ENCODE results near the gene CNTN4. TPM values are rescaled to one million over a fixed set of nuclear protein-coding genes. Genes with fewer than 3 reads are reported as not detected.

CNTN4 gene
- total RNA-seq, 1 donor: under 0.01 TPM

DNA sequence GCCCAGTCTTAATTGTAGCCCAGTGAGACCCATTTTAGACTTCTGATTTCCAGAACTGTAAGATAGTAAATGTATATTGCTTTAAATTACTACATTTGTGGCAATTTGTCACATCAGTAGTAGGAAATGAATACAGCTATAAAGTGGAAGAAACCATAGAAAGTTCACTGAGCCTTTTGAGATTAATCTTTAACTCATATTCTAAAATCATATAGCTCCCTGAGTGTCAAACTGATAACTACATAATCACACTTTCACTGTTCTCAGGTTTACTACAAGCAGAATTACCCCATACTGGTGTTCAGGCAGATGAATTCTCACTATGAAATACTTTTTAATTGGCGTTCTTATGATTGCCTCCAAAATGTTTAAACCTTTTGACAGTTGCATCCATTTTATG lies 42.8 kb downstream of the CNTN4 start:
- no peak for DNase-seq (ENCODE audit: insufficient read length, low spot score, missing footprints)
- TF ChIP-seq, protein P1, sequence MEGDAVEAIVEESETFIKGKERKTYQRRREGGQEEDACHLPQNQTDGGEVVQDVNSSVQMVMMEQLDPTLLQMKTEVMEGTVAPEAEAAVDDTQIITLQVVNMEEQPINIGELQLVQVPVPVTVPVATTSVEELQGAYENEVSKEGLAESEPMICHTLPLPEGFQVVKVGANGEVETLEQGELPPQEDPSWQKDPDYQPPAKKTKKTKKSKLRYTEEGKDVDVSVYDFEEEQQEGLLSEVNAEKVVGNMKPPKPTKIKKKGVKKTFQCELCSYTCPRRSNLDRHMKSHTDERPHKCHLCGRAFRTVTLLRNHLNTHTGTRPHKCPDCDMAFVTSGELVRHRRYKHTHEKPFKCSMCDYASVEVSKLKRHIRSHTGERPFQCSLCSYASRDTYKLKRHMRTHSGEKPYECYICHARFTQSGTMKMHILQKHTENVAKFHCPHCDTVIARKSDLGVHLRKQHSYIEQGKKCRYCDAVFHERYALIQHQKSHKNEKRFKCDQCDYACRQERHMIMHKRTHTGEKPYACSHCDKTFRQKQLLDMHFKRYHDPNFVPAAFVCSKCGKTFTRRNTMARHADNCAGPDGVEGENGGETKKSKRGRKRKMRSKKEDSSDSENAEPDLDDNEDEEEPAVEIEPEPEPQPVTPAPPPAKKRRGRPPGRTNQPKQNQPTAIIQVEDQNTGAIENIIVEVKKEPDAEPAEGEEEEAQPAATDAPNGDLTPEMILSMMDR (IDR thresholded peaks at IDR 0.05; ENCODE audit: extremely low read depth, low read depth, low read length): no peak
- Histone ChIP-seq H4K20me1 (ENCODE audit: insufficient read depth, low read length) (no peaks in the 10 kb centered on the region), H3K4me3 (ENCODE audit: insufficient read depth, low read length) (no peak overlapping the region), H3K4me2 (ENCODE audit: insufficient read depth, low read length) (no peak overlapping the region), H3K27ac (ENCODE audit: low read depth, low read length) (no peak overlapping the region), H3K4me1 (ENCODE audit: insufficient read depth, low read length) (no peaks in the 10 kb centered on the region), H2AFZ (ENCODE audit: low read length) (no peak overlapping the region), H3K9me3 (ENCODE audit: low read depth, low read length) (no peaks in the 10 kb centered on the region), H3K27me3 (ENCODE audit: insufficient read depth, low read length) (no peaks in the 10 kb centered on the region), H3K36me3 (ENCODE audit: insufficient read depth, low read length) (no peaks in the 10 kb centered on the region), H3K79me2 (ENCODE audit: insufficient read depth, low read length) (no peaks in the 10 kb centered on the region)

DNA sequence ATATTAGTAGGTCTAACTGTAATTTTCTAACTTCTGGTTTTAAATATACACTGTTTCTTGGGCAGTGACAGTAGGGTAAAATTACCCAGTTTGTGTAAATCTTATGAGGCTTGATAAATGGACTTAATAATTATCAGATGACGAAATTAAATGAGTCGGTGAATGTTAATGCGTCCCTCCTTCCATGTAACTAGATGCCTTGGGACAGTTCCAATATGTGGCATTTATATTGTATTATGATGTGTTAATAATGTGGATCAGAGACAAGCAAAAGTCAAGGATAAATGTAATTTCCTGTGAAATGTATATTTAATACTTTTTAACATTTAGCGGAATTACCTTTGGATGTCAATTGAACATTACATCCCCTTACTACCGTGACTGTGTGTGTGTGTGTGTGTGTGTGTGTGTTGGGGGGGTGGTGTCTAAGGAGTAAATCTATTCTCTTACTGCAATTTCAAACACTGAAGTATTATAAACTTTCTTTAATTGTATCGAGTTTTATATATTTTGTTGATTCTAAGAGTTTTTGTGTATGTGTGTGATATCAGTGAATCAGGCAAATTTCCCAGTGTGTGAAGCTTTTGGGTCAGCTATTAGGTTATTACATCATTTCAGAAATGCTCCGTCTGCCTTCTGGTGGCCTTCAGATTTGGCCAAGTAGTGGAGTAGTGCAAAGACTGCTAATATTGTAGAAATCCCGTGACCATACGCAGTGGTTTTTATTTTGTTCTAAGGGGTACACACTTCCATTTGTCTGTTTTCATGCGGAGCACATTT lies 50.1 kb downstream of the CNTN4 start:
- Histone ChIP-seq H3K4me2 (ENCODE audit: insufficient read depth, low read length) (no peak overlapping the region), H3K9me3 (ENCODE audit: low read depth, low read length) (no peaks in the 10 kb centered on the region), H3K4me1 (ENCODE audit: insufficient read depth, low read length) (no peaks in the 10 kb centered on the region), H3K4me3 (ENCODE audit: insufficient read depth, low read length) (no peak overlapping the region), H3K27me3 (ENCODE audit: insufficient read depth, low read length) (no peaks in the 10 kb centered on the region), H4K20me1 (ENCODE audit: insufficient read depth, low read length) (no peaks in the 10 kb centered on the region), H3K36me3 (ENCODE audit: insufficient read depth, low read length) (no peaks in the 10 kb centered on the region), H3K79me2 (ENCODE audit: insufficient read depth, low read length) (no peaks in the 10 kb centered on the region), H2AFZ (ENCODE audit: low read length) (no peak overlapping the region), H3K27ac (ENCODE audit: low read depth, low read length) (no peak overlapping the region)
- TF ChIP-seq, protein P1 (IDR thresholded peaks at IDR 0.05; ENCODE audit: extremely low read depth, low read depth, low read length): no peak
- DNase-seq (ENCODE audit: insufficient read length, low spot score, missing footprints): no peak

DNA sequence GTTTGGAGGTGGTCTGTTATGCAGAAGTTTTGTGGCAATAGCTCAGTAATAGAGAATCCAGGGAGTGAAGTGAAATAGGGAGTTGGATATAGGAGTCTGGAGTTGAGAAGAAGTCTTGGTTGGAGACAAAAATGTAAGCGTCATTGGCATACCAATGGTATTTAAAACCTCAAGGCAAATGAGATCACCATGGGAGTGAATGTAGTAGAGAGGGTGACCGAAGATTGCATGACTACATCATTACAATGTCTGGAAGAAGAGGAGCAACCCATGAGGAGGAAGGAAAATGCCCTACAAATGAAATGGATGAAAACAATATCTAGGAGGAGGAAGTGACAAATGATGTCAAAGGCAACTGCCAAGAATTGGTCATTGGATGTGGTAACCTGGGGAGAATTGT lies 54.4 kb downstream of the CNTN4 start:
- H3K36me3 ChIP-seq (ENCODE audit: insufficient read depth, low read length): no peaks in the 10 kb centered on the region
- TF ChIP-seq, protein P1 (IDR thresholded peaks at IDR 0.05; ENCODE audit: extremely low read depth, low read depth, low read length): no peak
- H3K79me2 ChIP-seq (ENCODE audit: insufficient read depth, low read length): no peaks in the 10 kb centered on the region

DNA sequence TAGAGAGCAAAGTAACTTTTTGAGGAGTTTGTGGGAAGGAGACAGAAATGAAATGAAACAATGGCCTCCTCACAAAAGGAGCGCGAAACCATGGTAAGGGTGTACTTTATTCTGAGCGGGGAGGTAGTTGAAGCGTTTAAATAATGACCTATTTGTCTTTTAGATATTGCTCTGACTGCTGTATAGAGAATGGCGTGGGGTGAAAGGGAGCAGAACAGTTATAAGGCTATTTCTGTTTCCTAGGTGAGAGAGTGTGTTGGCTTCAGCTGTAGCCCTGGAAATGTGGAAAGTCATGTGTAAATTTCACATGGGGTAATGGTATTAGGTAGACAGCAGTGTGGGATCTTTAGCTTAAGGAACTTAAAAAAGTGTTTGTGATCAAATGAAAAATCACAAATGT lies 54.9 kb downstream of the CNTN4 start:
- Histone ChIP-seq H3K27ac (ENCODE audit: low read depth, low read length) (no peak overlapping the region), H3K4me3 (ENCODE audit: insufficient read depth, low read length) (no peak overlapping the region), H3K4me2 (ENCODE audit: insufficient read depth, low read length) (no peak overlapping the region), H3K79me2 (ENCODE audit: insufficient read depth, low read length) (no peaks in the 10 kb centered on the region), H3K9me3 (ENCODE audit: low read depth, low read length) (peaks cover 3% of the 10 kb centered on the region), H4K20me1 (ENCODE audit: insufficient read depth, low read length) (no peaks in the 10 kb centered on the region), H3K4me1 (ENCODE audit: insufficient read depth, low read length) (no peaks in the 10 kb centered on the region), H3K36me3 (ENCODE audit: insufficient read depth, low read length) (no peaks in the 10 kb centered on the region), H2AFZ (ENCODE audit: low read length) (no peak overlapping the region), H3K27me3 (ENCODE audit: insufficient read depth, low read length) (no peaks in the 10 kb centered on the region)
- DNase-seq (ENCODE audit: insufficient read length, low spot score, missing footprints): no peak
- TF ChIP-seq, protein P1 (IDR thresholded peaks at IDR 0.05; ENCODE audit: extremely low read depth, low read depth, low read length): no peak

More for the DNA sequence above, 54.4 kb downstream of the CNTN4 start:
- no peak for DNase-seq (ENCODE audit: insufficient read length, low spot score, missing footprints)
- no peak overlapping the region for H3K4me3 ChIP-seq (ENCODE audit: insufficient read depth, low read length)
- peaks cover 3% of the 10 kb centered on the region for H3K9me3 ChIP-seq (ENCODE audit: low read depth, low read length)
- no peak overlapping the region for H3K4me2 ChIP-seq (ENCODE audit: insufficient read depth, low read length)
- H3K27ac ChIP-seq (ENCODE audit: low read depth, low read length): no peak overlapping the region
- no peaks in the 10 kb centered on the region for H3K27me3 ChIP-seq (ENCODE audit: insufficient read depth, low read length)
- H4K20me1 ChIP-seq (ENCODE audit: insufficient read depth, low read length): no peaks in the 10 kb centered on the region
- no peak overlapping the region for H2AFZ ChIP-seq (ENCODE audit: low read length)
- no peaks in the 10 kb centered on the region for H3K4me1 ChIP-seq (ENCODE audit: insufficient read depth, low read length)

All from osteoblast (primary cell).